Measurements from ENCODE around the gene TRIM37.
"Not testable (repeated sequence)": the region's sequence is repeated elsewhere in the genome, so short reads cannot be mapped to it uniquely, and the experiment has no call there.

TRIM37 gene

DNA sequence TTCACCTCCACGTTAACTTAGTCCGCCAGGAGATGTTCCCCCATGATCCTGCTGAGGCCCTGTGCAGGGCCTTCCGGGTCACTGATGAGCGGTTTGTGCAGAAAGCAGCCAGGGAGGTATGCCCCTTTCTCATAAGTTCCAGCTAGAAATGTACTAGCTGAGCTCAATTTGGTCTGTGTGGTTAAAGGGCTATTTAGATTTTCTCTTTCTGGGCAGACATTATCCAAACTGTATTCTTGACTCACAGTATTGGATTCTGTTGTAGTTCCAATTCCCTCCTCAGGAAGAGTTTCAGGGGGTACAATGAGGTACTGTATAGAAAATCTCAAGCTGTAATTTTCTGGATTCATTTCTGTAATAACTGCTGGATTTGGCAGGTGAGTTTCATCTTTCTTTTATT is 137.1 kb downstream of the TRIM37 start:
- in situ Hi-C loops (cut with MboI; ENCODE audit: low pct_unique_long_range_greater_than_20kb, low sequenced_read_pairs, unreplicated experiment): no loop called here
- DNase-seq (ENCODE audit: low spot score): no peak

DNA sequence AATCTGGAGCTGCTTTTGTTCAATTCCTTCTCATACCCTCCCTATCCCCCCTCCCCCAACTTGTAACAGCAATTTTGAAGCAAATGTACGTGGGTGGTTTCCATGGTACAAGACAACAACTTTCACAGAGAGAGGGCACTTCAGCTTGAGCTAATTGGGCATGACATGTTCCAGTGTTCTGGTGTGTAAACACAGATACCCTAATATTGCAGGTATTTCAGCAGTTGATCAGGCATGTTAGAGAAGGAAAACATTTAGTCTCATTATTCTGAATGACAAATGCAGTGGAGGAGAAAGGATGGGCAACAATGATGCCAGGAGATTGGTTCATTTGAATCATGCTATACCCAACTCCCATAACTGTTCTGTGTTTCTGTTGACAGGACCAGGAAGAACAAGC is 137.5 kb downstream of the TRIM37 start:
- TF ChIP-seq, protein P1, sequence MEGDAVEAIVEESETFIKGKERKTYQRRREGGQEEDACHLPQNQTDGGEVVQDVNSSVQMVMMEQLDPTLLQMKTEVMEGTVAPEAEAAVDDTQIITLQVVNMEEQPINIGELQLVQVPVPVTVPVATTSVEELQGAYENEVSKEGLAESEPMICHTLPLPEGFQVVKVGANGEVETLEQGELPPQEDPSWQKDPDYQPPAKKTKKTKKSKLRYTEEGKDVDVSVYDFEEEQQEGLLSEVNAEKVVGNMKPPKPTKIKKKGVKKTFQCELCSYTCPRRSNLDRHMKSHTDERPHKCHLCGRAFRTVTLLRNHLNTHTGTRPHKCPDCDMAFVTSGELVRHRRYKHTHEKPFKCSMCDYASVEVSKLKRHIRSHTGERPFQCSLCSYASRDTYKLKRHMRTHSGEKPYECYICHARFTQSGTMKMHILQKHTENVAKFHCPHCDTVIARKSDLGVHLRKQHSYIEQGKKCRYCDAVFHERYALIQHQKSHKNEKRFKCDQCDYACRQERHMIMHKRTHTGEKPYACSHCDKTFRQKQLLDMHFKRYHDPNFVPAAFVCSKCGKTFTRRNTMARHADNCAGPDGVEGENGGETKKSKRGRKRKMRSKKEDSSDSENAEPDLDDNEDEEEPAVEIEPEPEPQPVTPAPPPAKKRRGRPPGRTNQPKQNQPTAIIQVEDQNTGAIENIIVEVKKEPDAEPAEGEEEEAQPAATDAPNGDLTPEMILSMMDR (IDR thresholded peaks at IDR 0.05; ENCODE audit: extremely low read depth, insufficient read depth, missing control alignments): no peak

More for the DNA sequence above, 137.1 kb downstream of the TRIM37 start:
- TF ChIP-seq, protein P1 (IDR thresholded peaks at IDR 0.05; ENCODE audit: extremely low read depth, insufficient read depth, missing control alignments): no peak

DNA sequence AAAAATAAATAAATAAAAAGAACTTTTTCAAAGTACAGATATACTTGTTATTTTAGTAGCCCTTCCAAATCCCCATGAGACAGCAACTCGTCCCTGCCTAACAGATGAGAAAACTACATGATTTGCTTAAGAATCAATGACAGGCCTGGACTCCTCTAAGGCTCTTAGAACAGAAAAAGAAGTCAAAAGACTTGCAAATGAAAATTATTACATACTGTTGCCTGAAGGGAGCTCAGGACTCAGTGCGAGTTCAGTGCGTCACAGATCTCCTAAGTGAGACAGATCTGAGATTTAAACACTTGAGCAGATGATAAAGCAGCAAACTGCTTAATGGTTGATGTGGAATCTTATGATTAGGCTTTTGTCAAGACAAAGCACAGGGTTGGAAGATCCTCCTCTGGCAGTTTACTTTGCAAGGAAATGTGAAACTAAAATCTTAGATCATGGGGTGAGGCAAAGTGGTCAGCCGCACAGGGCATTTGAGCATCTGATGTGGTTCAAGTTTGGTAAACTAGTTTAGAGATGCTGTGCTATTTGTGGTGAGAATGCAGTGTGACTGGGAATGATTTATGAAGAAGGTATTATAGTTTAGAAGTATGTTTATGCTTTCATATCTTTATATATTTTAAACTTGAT is 138.1 kb downstream of the TRIM37 start:
- in situ Hi-C loops (cut with MboI; ENCODE audit: low pct_unique_long_range_greater_than_20kb, low sequenced_read_pairs, unreplicated experiment): no loop called here
- DNase-seq (ENCODE audit: low spot score): no peak

More for the DNA sequence above, 137.5 kb downstream of the TRIM37 start:
- DNase-seq (ENCODE audit: low spot score): no peak
- in situ Hi-C loops (cut with MboI; ENCODE audit: low pct_unique_long_range_greater_than_20kb, low sequenced_read_pairs, unreplicated experiment): no loop called here

GRCh38 chr17:58966208-58966607 is 140.5 kb downstream of the TRIM37 start:
- TF ChIP-seq, protein P1 (IDR thresholded peaks at IDR 0.05; ENCODE audit: extremely low read depth, insufficient read depth, missing control alignments): no peak
- in situ Hi-C loops (cut with MboI; ENCODE audit: low pct_unique_long_range_greater_than_20kb, low sequenced_read_pairs, unreplicated experiment): no loop called here
- no peak for DNase-seq (ENCODE audit: low spot score)

More for the DNA sequence above, 138.1 kb downstream of the TRIM37 start:
- TF ChIP-seq, protein P1 (IDR thresholded peaks at IDR 0.05; ENCODE audit: extremely low read depth, insufficient read depth, missing control alignments): no peak

DNA sequence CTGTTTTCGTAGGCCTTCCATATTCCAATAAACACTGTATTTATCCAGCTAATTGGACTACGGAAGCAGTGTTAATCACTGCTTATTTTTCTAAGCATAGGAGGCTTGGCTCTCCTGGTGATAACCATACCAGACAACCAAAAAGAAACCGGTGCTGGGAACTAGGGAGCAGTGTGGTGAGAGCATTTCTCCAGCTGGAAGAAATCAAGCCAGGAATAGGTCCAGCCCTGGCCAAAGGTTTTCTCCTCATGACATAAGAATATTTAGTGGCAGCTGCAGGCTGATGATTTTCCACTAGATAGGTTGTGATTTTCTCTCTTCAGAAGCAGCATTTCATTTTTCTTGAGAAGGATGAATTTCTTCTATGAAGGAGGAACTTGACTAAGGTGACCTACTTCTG is 141.5 kb downstream of the TRIM37 start:
- TF ChIP-seq, protein P1 (IDR thresholded peaks at IDR 0.05; ENCODE audit: extremely low read depth, insufficient read depth, missing control alignments): no peak
- DNase-seq (ENCODE audit: low spot score): no peak
- in situ Hi-C loops (cut with MboI; ENCODE audit: low pct_unique_long_range_greater_than_20kb, low sequenced_read_pairs, unreplicated experiment): no loop called here

GRCh38 chr17:58960068-58960467 is 146.6 kb downstream of the TRIM37 start:
- peak; percentile 55 for DNase-seq (ENCODE audit: low spot score)
- in situ Hi-C loops (cut with MboI; ENCODE audit: low pct_unique_long_range_greater_than_20kb, low sequenced_read_pairs, unreplicated experiment): no loop called here
- TF ChIP-seq, protein P1 (IDR thresholded peaks at IDR 0.05; ENCODE audit: extremely low read depth, insufficient read depth, missing control alignments): peak; percentile 51

- DNase-seq (ENCODE audit: low spot score); in situ Hi-C loops (cut with MboI; ENCODE audit: low pct_unique_long_range_greater_than_20kb, low sequenced_read_pairs, unreplicated experiment): not testable (repeated sequence)
Observed at GRCh38 chr17:58957725-58958073, 149.0 kb downstream of the TRIM37 start.
